Activated T-cell treated with anti-CD3 and anti-CD28 coated beads, Interleukin-2, amount 50 U/mL, for 1 hour (primary cell): ENCODE measurements around the gene CDK5RAP2.
"Not testable (repeated sequence)": the region's sequence is repeated elsewhere in the genome, so short reads cannot be mapped to it uniquely, and the experiment has no call there.

ENCODE experiments used
- DNase-seq: peaks from one replicate; pipeline ENCODE4 v3.0.0-alpha.2; 2020

Gene CDK5RAP2

GRCh38 chr9:120464176-120464886 is 115.6 kb downstream of the CDK5RAP2 start:
- no peak for DNase-seq

- DNase-seq: no peak
Measured at GRCh38 chr9:120463765-120464164, 116.2 kb downstream of the CDK5RAP2 start.

- DNase-seq: not testable (repeated sequence)
Measured at GRCh38 chr9:120461677-120462076, 118.3 kb downstream of the CDK5RAP2 start.

- no peak for DNase-seq
Measured at GRCh38 chr9:120456218-120456617, 123.7 kb downstream of the CDK5RAP2 start.

GRCh38 chr9:120454467-120454866 is 125.5 kb downstream of the CDK5RAP2 start:
- DNase-seq: no peak

GRCh38 chr9:120453792-120454191 is 126.2 kb downstream of the CDK5RAP2 start:
- DNase-seq: no peak

GRCh38 chr9:120452631-120453030 is 127.3 kb downstream of the CDK5RAP2 start:
- DNase-seq: no peak

- DNase-seq: no peak
Measured at GRCh38 chr9:120450916-120451315, 129.1 kb downstream of the CDK5RAP2 start.

- no peak for DNase-seq
Measured at GRCh38 chr9:120449566-120449965, 130.4 kb downstream of the CDK5RAP2 start.

- DNase-seq: no peak
Measured at GRCh38 chr9:120447959-120448500, 131.9 kb downstream of the CDK5RAP2 start.

GRCh38 chr9:120446671-120447070 is 133.3 kb downstream of the CDK5RAP2 start:
- no peak for DNase-seq

- no peak for DNase-seq
Measured at GRCh38 chr9:120443976-120444375, 136.0 kb downstream of the CDK5RAP2 start.

GRCh38 chr9:120443489-120443888 is 136.5 kb downstream of the CDK5RAP2 start:
- no peak for DNase-seq

GRCh38 chr9:120442308-120442995 is 137.5 kb downstream of the CDK5RAP2 start:
- DNase-seq: no peak

GRCh38 chr9:120441426-120442307 is 138.3 kb downstream of the CDK5RAP2 start:
- no peak for DNase-seq

- DNase-seq: no peak
Measured at GRCh38 chr9:120440791-120441190, 139.2 kb downstream of the CDK5RAP2 start.

- DNase-seq: no peak
Measured at GRCh38 chr9:120439926-120440325, 140.0 kb downstream of the CDK5RAP2 start.

- no peak for DNase-seq
Measured at GRCh38 chr9:120438836-120439546, 141.0 kb downstream of the CDK5RAP2 start.

- DNase-seq: no peak
Measured at GRCh38 chr9:120438111-120438510, 141.9 kb downstream of the CDK5RAP2 start.

GRCh38 chr9:120436983-120437475 is 142.9 kb downstream of the CDK5RAP2 start:
- DNase-seq: no peak

GRCh38 chr9:120436446-120436845 is 143.5 kb downstream of the CDK5RAP2 start:
- DNase-seq: no peak

- no peak for DNase-seq
Measured at GRCh38 chr9:120435091-120435490, 144.9 kb downstream of the CDK5RAP2 start.
